A673 (cell line): ENCODE data around the gene PRICKLE1.

Experiments
- EZH2 ChIP-seq: fragments of 200-600 bp; sonication (generic); IDR thresholded peaks from 2 replicates; pipeline ENCODE4 v1.6.1; 2017; ENCODE audit warnings: borderline replicate concordance, low read depth, mild to moderate bottlenecking, mixed read lengths, antibody characterized with exemption, low read length; ENCODE audit not compliant: poor library complexity, severe bottlenecking
- TF ChIP-seq, protein P1 (sequence below): fragments of 300-800, 200-600 bp; sonication (generic); conservative IDR thresholded peaks from 2 replicates; pipeline ENCODE4 v1.5.1; 2017; ENCODE audit warnings: low read depth, mild to moderate bottlenecking, antibody characterized with exemption, low read length, moderate library complexity, mixed read lengths

DNA sequence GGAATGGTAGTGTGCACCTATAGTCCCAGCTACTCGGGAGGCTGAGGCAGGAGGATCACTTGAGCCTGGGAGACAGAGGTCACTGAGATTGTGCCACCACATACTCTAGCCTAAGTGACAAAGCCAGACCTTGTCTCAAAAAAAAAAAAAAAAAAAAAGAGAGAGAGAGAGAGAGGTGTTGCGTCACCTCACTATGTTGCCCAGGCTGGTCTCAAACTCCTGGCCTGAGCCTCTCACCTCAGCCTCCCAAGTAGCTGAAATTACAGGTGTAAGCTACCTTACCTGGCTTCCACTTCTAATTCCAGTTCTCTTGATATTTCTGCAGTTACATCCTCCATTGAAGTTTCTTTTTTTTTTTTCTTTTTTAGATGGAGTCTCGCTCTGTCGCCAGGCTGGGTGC lies 94.3 kb downstream of the PRICKLE1 start:
- TF ChIP-seq, protein P1, sequence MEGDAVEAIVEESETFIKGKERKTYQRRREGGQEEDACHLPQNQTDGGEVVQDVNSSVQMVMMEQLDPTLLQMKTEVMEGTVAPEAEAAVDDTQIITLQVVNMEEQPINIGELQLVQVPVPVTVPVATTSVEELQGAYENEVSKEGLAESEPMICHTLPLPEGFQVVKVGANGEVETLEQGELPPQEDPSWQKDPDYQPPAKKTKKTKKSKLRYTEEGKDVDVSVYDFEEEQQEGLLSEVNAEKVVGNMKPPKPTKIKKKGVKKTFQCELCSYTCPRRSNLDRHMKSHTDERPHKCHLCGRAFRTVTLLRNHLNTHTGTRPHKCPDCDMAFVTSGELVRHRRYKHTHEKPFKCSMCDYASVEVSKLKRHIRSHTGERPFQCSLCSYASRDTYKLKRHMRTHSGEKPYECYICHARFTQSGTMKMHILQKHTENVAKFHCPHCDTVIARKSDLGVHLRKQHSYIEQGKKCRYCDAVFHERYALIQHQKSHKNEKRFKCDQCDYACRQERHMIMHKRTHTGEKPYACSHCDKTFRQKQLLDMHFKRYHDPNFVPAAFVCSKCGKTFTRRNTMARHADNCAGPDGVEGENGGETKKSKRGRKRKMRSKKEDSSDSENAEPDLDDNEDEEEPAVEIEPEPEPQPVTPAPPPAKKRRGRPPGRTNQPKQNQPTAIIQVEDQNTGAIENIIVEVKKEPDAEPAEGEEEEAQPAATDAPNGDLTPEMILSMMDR, result no peak
- no peak for TF ChIP-seq EZH2
